Measurements from ENCODE around the gene RALY.

RALY gene

GRCh38 chr20:33991502-33991901 is 2.2 kb upstream of the RALY start:
- DNase-seq (ENCODE audit: low read depth, low spot score): no peak
- in situ Hi-C loops (cut with HindIII; ENCODE audit: low sequenced_read_pairs): no loop called here
- no peak for TF ChIP-seq CTCF (IDR thresholded peaks at IDR 0.05; ENCODE audit: low read depth, low read length)
- H3K4me3 ChIP-seq (ENCODE audit: low read depth, low read length): no peak overlapping the region

- peak overlapping the region; percentile 89 for H3K4me3 ChIP-seq (ENCODE audit: low read depth, low read length)
- no peak for TF ChIP-seq CTCF (IDR thresholded peaks at IDR 0.05; ENCODE audit: low read depth, low read length)
- DNase-seq (ENCODE audit: low read depth, low spot score): no peak
- in situ Hi-C loops (cut with HindIII; ENCODE audit: low sequenced_read_pairs): no loop called here
Observed at GRCh38 chr20:33992145-33992922, 1.4 kb upstream of the RALY start.

GRCh38 chr20:33992923-33993575 is 662 bp upstream of the RALY start:
- in situ Hi-C loops (cut with HindIII; ENCODE audit: low sequenced_read_pairs): no loop called here

GRCh38 chr20:33994222-33994913 is 657 bp downstream of the RALY start:
- in situ Hi-C loops (cut with HindIII; ENCODE audit: low sequenced_read_pairs): no loop called here
- H3K4me3 ChIP-seq (ENCODE audit: low read depth, low read length): peak overlapping the region; percentile 89
- no peak for TF ChIP-seq CTCF (IDR thresholded peaks at IDR 0.05; ENCODE audit: low read depth, low read length)
- DNase-seq (ENCODE audit: low read depth, low spot score): peak; percentile 83

More at GRCh38 chr20:33992923-33993575, 662 bp upstream of the RALY start:
- peak; percentile 99 for DNase-seq (ENCODE audit: low read depth, low spot score)
- H3K4me3 ChIP-seq (ENCODE audit: low read depth, low read length): peak overlapping the region; percentile 89
- TF ChIP-seq CTCF (IDR thresholded peaks at IDR 0.05; ENCODE audit: low read depth, low read length): no peak

- in situ Hi-C loops (cut with HindIII; ENCODE audit: low sequenced_read_pairs): no loop called here
- peak overlapping the region; percentile 89 for H3K4me3 ChIP-seq (ENCODE audit: low read depth, low read length)
- DNase-seq (ENCODE audit: low read depth, low spot score): peak; percentile 21
- no peak for TF ChIP-seq CTCF (IDR thresholded peaks at IDR 0.05; ENCODE audit: low read depth, low read length)
Observed at GRCh38 chr20:33995053-33995831, 1.5 kb downstream of the RALY start.

All from astrocyte of the spinal cord (primary cell).